RPMI7951 (cell line): ENCODE results near the gene CDCA7L. TPM values are rescaled to one million over a fixed set of nuclear protein-coding genes. Genes with fewer than 3 reads are reported as not detected.
"Not testable (repeated sequence)": the region's sequence is repeated elsewhere in the genome, so short reads cannot be mapped to it uniquely, and the experiment has no call there.

Experiments used
- DNase-seq: peaks from one replicate; pipeline ENCODE4 v3.0.0-alpha.2; 2012; ENCODE audit warnings: low read depth
- total RNA-seq: library from RNA; depleted of rRNA; stranded (reverse); fragments of >200 nt; shearing (Covaris generic); gene quantifications from 2 replicates; pipeline ENCODE4 v1.2.3, GENCODE V29; 2014

CDCA7L gene
- total RNA-seq, 1 experiment from 2014 or later: 66.2 TPM

DNA sequence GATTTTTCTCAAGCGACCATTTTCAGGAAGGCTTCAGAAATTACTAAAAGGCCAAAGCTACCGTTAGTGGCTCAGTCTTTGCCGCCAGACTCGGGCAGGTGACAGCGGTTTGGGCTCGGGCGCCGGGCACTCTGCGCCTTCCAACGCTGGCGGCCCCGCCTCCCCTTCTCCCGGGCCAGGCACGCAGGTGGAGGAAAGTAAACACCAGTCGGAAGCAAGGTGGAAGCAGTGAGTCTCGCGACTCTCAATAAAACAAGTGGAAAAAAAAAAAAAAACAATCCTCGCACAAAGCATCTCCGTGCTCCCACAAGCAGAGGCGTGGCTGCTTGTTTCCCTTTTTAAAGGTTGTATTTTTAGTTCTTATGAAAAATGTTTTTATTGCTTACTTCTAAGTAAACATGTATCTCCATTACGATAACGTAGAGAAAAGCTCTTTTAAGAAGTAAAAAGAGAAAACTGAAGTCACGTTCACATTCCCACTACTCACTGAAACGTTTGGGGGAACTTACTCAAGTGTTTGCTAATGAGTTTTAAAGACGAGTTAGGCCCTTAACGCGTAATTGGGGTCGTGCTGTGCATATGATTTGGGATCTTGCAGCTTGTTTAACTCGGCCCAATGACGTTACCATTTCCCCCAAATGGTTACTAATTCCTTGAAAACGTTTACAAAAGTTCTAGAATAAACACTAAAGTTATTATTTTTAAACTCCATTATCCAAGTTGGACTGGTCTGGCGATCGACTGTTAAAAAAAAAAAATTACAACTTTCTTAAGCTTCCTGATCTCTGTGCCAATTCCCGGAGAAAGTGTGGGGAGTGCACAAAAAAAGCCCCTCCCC is 864 bp downstream of the CDCA7L start:
- DNase-seq: no peak

DNA sequence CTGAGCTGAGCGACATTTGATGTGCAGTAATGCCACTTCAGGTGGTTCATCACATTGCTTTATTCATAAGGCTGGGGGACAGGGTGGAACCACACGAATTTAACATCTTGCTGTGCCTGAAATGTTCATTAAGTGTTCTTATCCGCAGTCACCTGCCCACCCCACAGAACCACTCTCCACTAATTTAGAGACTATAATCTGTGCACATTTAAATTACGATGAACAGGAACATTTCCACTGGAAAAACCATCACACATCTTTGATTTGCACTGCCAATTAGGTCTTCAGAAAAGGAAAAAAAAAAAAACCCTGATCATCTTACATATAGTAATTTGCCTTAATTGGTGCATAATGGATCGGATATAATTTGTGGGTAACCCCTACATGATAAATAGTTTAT is 2.3 kb downstream of the CDCA7L start:
- DNase-seq: no peak

- peak; percentile 28 for DNase-seq
Measured at GRCh38 chr7:21942955-21943354, 2.7 kb downstream of the CDCA7L start.

- peak; percentile 78 for DNase-seq
Measured at GRCh38 chr7:21941611-21942141, 4.0 kb downstream of the CDCA7L start.

DNA sequence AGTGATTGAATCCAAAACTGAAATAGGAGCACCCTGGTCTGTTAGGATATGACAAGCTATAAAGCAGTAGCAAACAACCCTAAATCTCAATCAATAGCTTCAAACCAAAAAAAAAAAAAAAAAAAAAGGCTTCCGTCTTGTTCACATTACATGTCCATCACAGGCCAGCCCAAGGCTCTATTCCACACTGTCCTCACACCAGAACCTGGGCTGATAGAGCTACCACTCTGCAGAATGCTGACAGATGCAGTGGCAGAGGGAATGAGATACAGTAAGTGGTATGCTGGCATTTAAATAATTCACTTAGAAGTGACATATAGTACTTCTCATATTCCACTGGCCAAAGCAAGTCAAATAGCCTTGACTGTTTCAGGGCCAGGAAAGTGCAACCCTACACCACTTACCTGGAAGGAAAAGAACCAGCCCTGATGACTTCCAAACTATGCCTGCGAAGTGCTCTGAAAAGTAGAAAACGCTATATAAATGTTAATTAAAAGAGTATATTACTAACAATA is 5.8 kb downstream of the CDCA7L start:
- DNase-seq: no peak

DNA sequence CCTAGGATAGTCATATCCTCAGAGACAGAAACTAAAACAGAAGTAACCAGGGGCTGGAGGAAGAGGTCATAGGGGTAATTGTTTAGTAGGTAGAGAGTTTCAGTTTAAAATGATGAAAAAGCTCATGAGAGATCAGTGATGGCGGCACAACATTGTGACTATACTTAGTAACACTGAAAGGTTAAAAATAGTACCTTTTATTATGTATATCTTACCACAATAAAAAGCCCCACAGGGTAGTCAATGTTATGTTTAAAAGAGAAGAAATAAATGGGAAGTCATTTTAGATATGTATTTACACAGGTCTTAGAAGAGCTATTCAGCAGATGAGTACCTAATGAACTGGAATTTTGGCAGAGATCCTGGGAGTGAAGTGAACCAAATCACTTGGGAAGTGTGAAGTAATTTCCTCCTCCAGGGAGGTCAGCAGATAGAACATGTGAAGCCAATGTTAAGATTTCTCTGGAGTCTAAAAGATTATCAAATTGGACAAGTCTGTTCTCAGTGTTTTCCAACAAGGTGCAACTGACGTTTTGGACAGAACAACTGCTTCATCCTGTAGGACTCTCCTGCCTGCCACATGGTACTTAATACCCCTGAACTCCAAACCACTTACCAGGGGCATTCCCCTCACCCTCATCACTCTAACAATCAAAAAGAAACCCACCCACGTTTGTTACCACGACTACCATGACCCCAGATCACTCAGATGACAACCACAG is 6.4 kb downstream of the CDCA7L start:
- no peak for DNase-seq

DNA sequence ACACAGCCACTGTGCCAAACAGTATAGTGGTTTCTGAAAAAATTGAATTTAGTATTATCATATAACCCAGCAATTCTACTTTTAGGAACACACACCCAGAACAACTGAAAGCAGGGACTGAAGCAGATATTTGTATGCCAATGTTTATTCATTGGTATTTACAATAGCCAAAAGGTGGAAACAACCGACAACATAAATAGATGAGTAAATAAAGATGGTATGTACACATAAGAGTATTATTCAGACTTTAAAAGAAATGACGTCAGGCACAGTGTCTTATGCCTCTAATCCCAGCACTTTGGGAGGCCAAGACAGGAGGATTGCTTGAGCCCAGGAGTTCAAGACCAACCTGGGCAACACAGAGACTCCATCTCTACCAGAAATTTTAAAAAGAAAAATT is 7.2 kb downstream of the CDCA7L start:
- DNase-seq: no peak

DNA sequence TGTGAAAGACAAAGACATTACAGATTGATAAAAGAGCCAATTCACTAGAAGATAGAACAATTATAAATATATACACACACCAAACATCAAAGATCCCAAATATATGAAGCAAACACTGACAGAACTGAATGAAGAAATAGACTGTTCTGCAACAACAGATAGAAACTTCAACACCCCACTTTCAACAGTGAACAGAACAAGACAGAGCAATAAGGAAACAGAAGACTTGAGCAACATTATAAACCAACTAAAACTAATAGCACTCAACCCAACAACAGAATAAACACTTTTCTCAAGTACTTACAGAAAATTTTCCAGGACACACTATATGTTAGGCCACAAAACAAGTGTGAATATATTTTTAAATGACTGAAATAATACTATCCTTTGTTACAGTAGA is 10.9 kb downstream of the CDCA7L start:
- DNase-seq: no peak

DNA sequence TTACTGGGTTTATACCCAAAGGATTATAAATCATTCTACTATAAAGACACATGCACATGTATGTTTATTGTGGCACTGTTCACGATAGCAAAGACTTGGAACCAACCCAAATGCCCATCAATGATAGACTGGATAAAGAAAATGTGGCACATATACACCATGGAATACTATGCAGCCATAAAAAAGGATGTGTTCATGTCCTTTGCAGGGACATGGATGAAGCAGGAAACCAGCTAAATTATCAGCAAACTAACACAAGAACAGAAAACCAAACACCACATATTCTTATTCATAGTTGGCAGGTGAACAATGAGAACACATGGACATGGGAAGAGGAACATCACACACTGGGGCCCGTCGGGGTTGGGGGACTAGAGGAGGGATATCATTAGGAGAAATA is 12.4 kb downstream of the CDCA7L start:
- not testable (repeated sequence) for DNase-seq

- DNase-seq: no peak
Measured at GRCh38 chr7:21927693-21928092, 18.0 kb downstream of the CDCA7L start.

- no peak for DNase-seq
Measured at GRCh38 chr7:21926448-21926847, 19.3 kb downstream of the CDCA7L start.

DNA sequence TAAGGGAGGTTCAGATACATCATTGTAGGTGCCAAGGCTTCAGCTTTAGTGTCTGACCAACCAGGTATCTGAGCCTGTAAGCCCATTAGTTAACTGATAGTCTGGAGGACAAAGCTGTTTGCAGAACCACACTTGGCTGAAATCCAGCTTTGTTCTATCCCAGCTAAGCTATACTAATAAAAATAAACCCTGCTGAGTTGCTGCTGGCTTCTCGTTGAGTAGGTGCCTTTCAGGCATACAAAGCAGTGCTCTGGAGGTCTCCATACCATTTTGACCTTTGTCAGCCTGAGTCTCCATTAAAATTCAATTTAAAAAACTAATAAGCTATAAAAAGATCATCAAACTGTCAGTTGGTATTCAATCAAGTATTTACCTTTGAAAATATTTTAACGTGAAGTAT is 22.0 kb downstream of the CDCA7L start:
- peak; percentile 23 for DNase-seq

- no peak for DNase-seq
Measured at GRCh38 chr7:21922605-21923004, 23.1 kb downstream of the CDCA7L start.

- DNase-seq: no peak
Measured at GRCh38 chr7:21920936-21921335, 24.8 kb downstream of the CDCA7L start.

- DNase-seq: no peak
Measured at GRCh38 chr7:21918216-21918615, 27.5 kb downstream of the CDCA7L start.

- no peak for DNase-seq
Measured at GRCh38 chr7:21916629-21917028, 29.1 kb downstream of the CDCA7L start.

DNA sequence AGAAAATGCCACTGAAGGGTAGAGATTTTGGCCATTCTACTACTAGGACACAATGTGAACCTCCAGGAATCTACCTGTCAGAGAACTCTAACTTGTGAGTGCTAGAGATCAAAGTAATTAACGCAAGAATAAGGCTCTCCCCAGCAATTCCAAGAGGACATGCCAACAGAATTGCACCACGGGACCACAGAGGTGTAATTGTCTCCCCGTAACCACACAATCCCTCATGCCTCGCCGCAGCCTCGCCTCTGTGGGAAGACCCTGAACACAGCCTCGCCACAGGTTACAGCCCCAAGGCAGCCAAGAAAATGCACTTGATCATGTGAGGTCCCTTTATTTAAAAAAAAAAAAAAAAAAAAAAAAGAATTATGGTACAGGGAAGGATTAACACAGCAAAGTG is 29.5 kb downstream of the CDCA7L start:
- DNase-seq: no peak

DNA sequence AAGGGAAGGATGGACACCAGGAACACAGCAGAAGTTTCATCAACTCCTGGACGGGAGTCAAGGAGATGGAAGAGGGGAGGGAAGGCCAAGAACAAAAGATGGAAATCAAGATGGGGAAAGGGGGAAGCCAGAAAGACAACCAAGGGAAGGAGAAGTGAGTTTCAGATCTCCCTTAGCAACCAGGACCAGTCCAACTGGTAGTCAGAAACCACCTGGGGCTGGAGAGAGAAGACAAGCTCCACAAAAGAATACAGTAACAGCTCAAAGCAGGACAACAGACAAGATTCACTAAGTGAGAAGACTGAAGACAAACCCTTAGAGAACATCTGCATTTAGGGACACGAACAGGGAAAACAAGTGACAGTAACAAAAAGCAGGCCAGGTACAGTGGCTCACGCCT is 30.6 kb downstream of the CDCA7L start:
- no peak for DNase-seq

DNA sequence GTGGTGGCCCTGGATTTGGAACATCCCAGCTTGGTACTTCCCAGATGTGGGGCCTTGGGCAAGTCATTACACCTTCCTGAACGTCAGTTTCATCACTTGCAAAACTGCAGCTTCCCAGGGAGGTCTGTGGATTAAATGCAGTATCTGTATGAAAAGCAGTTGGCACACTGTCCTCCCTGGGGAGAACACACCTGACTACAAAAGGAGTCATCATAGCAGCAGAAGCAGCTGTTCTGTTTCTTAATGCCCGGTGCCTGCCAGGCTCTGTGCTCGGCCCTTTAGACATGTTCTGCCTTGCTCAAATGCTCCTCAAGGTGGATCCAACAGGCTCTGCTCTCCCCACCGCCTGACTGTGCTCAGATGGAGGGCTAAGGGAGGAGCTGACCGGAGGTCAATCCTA is 31.0 kb downstream of the CDCA7L start:
- DNase-seq: no peak

DNA sequence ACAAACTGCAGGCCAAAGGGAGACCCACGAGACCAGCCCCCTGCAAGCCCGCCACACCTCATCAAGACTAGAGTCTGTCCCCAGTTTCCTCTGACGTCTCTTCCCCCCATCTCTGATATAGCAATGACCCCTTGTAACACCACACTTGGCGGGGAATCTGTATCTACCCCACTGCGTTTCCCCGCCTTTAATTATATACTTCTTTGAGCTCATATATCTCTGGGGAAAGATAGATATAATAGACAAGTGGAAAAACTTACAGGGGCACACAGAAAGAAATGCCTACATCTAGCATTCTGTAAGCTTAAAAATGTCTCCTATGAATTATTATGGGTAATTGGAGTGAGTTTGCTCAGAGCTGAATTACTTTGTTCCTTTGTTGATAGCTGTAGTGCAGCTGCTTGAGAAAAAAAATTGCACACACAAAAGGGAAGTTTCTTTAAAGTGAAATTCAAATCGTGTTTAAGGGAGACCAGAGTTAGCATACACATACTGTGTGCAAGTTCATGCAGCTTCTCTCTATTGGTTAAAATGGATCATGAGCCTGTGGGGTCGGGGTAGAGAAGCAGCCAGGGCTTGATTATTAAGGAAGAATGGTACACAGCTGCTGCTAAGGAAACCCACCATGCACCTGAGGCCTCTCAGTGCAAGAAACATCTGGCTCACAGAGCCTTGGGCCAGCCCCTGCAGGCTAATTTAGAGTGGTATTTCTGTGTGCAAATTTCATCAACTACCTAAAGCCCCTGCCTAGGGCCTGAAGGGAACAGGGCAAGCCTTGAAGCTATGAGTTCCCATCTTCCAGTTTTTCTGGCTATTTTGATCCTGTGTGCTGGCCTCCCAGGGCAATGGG is 32.5 kb downstream of the CDCA7L start:
- no peak for DNase-seq

DNA sequence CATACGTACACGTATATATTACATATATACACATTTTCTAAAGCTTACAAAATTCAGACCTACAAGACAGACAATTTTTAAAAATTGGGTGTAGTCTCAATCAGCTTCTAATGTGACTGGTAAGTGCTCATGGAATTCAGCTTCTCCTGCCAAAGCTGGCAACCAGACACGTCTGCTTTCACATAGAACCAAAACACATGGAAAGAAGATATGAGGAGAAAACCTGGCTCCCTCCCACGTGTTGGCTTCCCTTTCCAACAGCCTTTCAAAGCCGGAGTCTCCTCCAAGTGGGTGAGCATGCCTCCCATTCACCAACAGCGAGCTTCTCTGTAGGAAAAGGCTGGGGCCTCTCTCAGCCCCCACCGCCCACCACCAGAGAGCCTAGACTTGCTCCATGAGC is 33.4 kb downstream of the CDCA7L start:
- DNase-seq: no peak

DNA sequence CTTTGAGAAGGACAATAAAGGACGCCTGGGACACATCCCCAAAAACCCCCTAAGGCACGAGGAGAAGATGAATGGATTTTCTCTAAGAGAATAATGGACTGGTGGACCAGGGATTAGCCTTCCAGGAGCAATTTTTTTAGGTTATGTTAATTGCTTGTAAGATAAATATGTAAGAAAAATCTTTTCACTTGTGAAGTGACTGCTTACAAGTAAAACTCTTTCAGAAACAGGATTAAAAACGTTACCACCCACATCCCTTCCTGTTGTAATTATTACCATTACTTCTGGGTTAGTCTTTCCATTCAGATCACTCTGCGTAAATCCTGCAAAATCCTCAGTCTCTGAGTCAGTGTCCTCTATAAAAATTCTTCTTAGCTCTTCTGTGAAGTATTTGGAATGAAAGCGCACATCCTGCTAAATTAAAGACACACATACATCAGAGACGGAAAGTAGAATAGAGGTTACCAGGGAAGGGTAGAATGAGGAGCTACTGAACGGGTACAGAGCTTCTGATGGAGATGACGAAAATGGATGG is 34.3 kb downstream of the CDCA7L start:
- no peak for DNase-seq
